Activated B cell treated with CpG ODN at 0.5 μM for 24 hours (primary cell): ENCODE results near the gene STIM2. TPM values are rescaled to one million over a fixed set of nuclear protein-coding genes. Genes with fewer than 3 reads are reported as not detected.
"Not testable (repeated sequence)": the region's sequence is repeated elsewhere in the genome, so short reads cannot be mapped to it uniquely, and the experiment has no call there.

Experiments
- ATAC-seq: fragments of 200-7000 bp; cut with Tn5 transposase; one replicate; pipeline ENCODE4 v1.10.0; 2021; ENCODE audit warnings: low read depth, mild to moderate bottlenecking, moderate library complexity
- CTCF ChIA-PET: fragments of 350-600 bp; sonication (Branson Sonifier 250); formaldehyde crosslinking; loops from one replicate; lab custom pipeline; 2021; ENCODE audit warnings: antibody characterized with exemption; lab: Charles Lee
- POLR2A ChIA-PET: fragments of 350-600 bp; sonication (Branson Sonifier 250); formaldehyde crosslinking; loops from one replicate; lab custom pipeline; 2021; ENCODE audit warnings: antibody characterized with exemption; lab: Charles Lee
- DNase-seq: peaks from one replicate; pipeline ENCODE4 v3.0.0; 2022
- H3K27ac Mint-ChIP-seq: one replicate; pipeline ENCODE4 v1.8.0; 2020; ENCODE audit warnings: mixed read lengths
- H3K27me3 Mint-ChIP-seq: one replicate; pipeline ENCODE4 v1.8.0; 2021; ENCODE audit warnings: mixed read lengths
- H3K36me3 Mint-ChIP-seq: one replicate; pipeline ENCODE4 v1.8.0; 2021; ENCODE audit warnings: low read depth, mixed read lengths
- H3K4me1 Mint-ChIP-seq: one replicate; pipeline ENCODE4 v1.8.0; 2021; ENCODE audit warnings: mixed read lengths
- H3K4me3 Mint-ChIP-seq: one replicate; pipeline ENCODE4 v1.8.0; 2020; ENCODE audit warnings: mild to moderate bottlenecking, mixed read lengths
- H3K9me3 Mint-ChIP-seq: one replicate; pipeline ENCODE4 v1.8.0; 2020; ENCODE audit warnings: mixed read lengths
- intact Hi-C: fragments of 100-400 bp; cut with micrococcal nuclease; formaldehyde crosslinking; loops from one replicate; pipeline ENCODE4 v1.15.1; 2024
- total RNA-seq: library from RNA; stranded (reverse); gene quantifications from 2 replicates; pipeline ENCODE4 v1.2.3, GENCODE V29; 2022
- TF ChIP-seq, protein P1 (sequence below): fragments of 200-600 bp; IDR thresholded peaks from one replicate; pipeline ENCODE4 v1.8.0; 2022; ENCODE audit warnings: antibody characterized with exemption, mild to moderate bottlenecking

STIM2 gene
- total RNA-seq, 1 donor from 2014 or later, result 59.8 TPM

DNA sequence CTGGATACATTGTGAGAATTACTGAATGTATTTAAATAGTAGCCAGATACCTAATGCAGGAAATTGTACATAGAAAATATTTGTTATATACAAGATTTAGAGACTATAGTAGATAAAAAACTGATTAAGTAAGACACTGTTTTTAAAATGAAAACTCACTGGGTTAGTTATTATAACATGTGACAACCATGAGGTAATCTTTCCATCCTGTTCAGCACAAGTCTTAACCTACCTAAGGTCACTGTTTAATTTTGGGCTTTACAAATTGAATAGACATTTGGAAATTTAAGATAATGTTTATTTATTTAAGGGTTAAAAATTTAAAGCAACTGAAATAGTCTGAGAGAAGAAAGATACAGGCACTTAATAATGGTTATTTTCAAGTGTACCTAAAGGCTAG lies 102.1 kb downstream of the STIM2 start:
- ChIA-PET POLR2A (no interaction called here), CTCF (interaction anchor here (0.9 kb wide), 1 partner anchor 40 kb away, joined by 3 read pairs; no protein-coding TSS in a partner anchor)
- Mint-ChIP-seq H3K9me3 (no peaks in the 10 kb centered on the region), H3K27ac (no peak overlapping the region), H3K4me1 (peaks cover 54% of the 10 kb centered on the region), H3K4me3 (no peak overlapping the region), H3K27me3 (no peaks in the 10 kb centered on the region), H3K36me3 (peaks cover 50% of the 10 kb centered on the region)
- no peak for ATAC-seq
- no peak for DNase-seq
- intact Hi-C loops, result loop anchor here (1.0 kb wide), 1 partner anchor 8 kb away; no protein-coding TSS in a partner anchor
- TF ChIP-seq, protein P1, sequence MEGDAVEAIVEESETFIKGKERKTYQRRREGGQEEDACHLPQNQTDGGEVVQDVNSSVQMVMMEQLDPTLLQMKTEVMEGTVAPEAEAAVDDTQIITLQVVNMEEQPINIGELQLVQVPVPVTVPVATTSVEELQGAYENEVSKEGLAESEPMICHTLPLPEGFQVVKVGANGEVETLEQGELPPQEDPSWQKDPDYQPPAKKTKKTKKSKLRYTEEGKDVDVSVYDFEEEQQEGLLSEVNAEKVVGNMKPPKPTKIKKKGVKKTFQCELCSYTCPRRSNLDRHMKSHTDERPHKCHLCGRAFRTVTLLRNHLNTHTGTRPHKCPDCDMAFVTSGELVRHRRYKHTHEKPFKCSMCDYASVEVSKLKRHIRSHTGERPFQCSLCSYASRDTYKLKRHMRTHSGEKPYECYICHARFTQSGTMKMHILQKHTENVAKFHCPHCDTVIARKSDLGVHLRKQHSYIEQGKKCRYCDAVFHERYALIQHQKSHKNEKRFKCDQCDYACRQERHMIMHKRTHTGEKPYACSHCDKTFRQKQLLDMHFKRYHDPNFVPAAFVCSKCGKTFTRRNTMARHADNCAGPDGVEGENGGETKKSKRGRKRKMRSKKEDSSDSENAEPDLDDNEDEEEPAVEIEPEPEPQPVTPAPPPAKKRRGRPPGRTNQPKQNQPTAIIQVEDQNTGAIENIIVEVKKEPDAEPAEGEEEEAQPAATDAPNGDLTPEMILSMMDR, result no peak

DNA sequence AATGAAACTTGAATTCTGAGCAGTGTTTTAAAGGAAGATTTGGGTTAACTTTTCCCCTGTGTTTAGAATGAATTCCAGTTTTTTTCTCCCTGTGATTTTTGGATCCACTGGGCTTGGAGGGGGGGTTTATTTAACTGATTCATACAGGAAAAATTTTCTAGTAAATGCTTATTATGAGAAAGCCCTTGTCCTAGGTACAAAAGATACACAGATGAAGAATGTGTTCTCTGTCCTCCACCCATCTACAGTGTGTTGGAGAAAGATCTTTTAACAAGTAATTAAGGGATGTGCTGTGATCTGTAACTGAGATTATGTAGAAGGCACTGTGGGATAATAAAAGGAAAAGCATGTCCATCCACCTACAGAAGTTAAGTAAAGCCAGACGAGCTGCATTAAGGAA lies 103.9 kb downstream of the STIM2 start:
- TF ChIP-seq, protein P1, result no peak
- H3K4me3 Mint-ChIP-seq, result no peak overlapping the region
- no peak for DNase-seq
- H3K9me3 Mint-ChIP-seq, result no peaks in the 10 kb centered on the region
- peaks cover 53% of the 10 kb centered on the region for H3K4me1 Mint-ChIP-seq
- no peak overlapping the region for H3K27ac Mint-ChIP-seq
- no peaks in the 10 kb centered on the region for H3K27me3 Mint-ChIP-seq
- ChIA-PET CTCF (no interaction called here), POLR2A (interaction anchor here (0.5 kb wide), 1 partner anchor 68 kb away, joined by 4 read pairs; no protein-coding TSS in a partner anchor)
- ATAC-seq, result no peak
- intact Hi-C loops, result loop anchor here (2.0 kb wide), 2 partner anchors 14 to 22 kb away; no protein-coding TSS in a partner anchor
- H3K36me3 Mint-ChIP-seq, result peaks cover 40% of the 10 kb centered on the region

DNA sequence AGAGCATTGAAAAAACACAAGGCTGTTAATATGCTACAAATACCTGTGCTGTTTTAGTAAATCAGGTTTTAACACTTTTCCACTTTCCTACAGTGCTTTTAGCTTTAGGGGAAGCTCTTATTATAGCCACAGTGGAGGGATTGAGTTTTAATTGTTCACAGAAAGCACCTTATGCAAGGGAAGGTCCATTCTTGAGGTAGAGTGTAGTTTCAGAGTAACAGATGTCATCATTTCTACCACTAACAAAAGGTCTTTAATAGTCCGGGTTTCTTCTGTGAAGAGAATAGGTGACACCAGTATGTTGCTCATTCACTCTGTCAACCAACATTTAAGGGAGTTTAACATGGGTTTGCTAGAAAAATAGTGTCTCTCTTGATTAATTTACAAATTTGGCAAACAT lies 104.4 kb downstream of the STIM2 start:
- TF ChIP-seq, protein P1, result no peak
- no peak for ATAC-seq
- peaks cover 36% of the 10 kb centered on the region for H3K36me3 Mint-ChIP-seq
- H3K9me3 Mint-ChIP-seq, result no peaks in the 10 kb centered on the region
- POLR2A ChIA-PET, result interaction anchor here (0.5 kb wide), 1 partner anchor 68 kb away, joined by 4 read pairs; no protein-coding TSS in a partner anchor
- H3K4me3 Mint-ChIP-seq, result no peak overlapping the region
- no peaks in the 10 kb centered on the region for H3K27me3 Mint-ChIP-seq
- intact Hi-C loops, result loop anchor here (2.0 kb wide), 2 partner anchors 14 to 22 kb away; no protein-coding TSS in a partner anchor
- DNase-seq, result no peak
- peaks cover 51% of the 10 kb centered on the region for H3K4me1 Mint-ChIP-seq
- CTCF ChIA-PET, result no interaction called here
- no peak overlapping the region for H3K27ac Mint-ChIP-seq

DNA sequence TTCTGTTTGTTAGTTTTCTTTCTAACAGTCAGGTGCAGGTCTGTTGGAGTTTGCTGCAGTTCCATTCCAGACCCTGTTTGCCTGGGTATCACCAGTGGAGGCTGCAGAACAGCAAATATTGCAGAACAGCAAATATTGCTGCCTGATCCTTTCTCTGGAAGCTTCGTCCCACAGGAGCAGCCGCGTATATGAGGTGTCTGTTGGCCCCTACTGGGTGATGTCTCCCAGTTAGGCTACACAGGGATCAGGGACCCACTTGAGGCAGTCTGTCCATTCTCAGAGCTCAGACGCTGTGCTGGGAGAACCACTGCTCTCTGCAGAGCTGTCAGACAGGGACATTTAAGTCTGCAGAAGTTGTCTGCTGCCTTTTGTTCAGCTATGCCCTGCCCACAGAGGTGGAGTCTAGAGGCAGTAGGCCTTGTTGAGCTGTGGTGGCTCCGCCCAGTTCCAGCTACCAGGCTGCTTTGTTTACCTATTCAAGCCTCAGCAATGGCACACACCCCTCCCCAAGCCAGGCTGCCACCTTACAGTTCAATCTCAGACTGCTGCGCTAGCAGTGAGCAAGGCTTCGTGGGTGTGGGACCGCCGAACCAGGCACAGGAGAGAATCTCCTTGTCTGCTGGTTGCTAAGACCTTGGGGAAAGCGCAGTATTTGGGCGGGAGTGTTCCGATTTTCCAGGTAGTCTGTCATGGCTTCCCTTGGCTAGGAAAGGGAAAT lies 115.0 kb downstream of the STIM2 start:
- POLR2A ChIA-PET, H3K4me3 Mint-ChIP-seq, H3K9me3 Mint-ChIP-seq, H3K27ac Mint-ChIP-seq, ATAC-seq, intact Hi-C loops, H3K27me3 Mint-ChIP-seq, DNase-seq: not testable (repeated sequence)
- Mint-ChIP-seq H3K4me1 (peaks cover 67% of the 10 kb centered on the region), H3K36me3 (peaks cover 15% of the 10 kb centered on the region)
- CTCF ChIA-PET, result interaction anchor here (0.6 kb wide), 1 partner anchor 25 kb away, joined by 3 read pairs; no protein-coding TSS in a partner anchor

DNA sequence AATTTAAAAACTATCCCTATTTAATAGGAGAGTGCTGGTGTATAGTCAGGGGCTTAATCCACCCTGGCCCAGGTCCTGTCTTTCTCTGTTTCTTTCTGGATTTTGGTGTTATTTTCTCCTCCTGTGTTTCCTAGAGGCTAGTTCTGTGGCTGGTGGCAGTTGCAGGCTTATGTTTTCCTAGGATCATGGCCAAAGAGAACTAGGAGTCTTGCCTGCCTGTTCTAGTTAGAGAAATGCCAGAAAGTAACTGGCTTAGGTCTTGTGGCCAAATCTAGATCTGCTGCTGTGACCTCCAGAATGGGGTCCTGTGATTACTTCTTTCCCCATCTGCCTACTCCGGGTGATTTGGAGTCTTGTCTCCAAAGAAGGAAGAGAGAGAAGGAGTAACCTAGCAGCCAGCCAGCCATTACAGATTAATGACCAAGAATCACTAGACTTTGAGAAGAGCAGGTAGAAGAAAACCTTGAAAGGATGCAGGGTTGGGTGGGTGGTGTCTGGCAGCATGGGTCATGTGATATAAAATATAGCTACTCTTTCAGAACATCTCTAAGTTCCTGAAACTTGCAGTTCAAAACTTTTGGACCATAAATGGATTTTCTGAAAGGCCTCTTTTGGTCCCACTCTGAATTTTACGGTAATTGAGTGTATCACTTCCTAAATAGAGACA lies 117.9 kb downstream of the STIM2 start:
- ChIA-PET CTCF (interaction anchor here (1.0 kb wide), 1 partner anchor 62 kb away, joined by 4 read pairs; no protein-coding TSS in a partner anchor), POLR2A (interaction anchor here (0.5 to 1.1 kb wide), 4 partner anchors 14 to 1101 kb away, joined by 3 to 5 read pairs (median 3); no protein-coding TSS in a partner anchor)
- H3K4me3 Mint-ChIP-seq, result peak overlapping the region; percentile 28
- DNase-seq, result no peak
- no peaks in the 10 kb centered on the region for H3K27me3 Mint-ChIP-seq
- H3K4me1 Mint-ChIP-seq, result peaks cover 42% of the 10 kb centered on the region
- intact Hi-C loops, result loop anchor here (2.0 kb wide), 1 partner anchor 14 kb away; no protein-coding TSS in a partner anchor
- H3K36me3 Mint-ChIP-seq, result peaks cover 13% of the 10 kb centered on the region
- H3K9me3 Mint-ChIP-seq, result no peaks in the 10 kb centered on the region
- H3K27ac Mint-ChIP-seq, result peak overlapping the region; percentile 77
- ATAC-seq, result peak; percentile 49
- TF ChIP-seq, protein P1, result no peak
